Bronchial epithelial cell (primary cell): ENCODE results near the gene TFF1. TPM values are rescaled to one million over a fixed set of nuclear protein-coding genes. Genes with fewer than 3 reads are reported as not detected.

Experiments
- DNase-seq: peaks from one replicate; pipeline ENCODE4 v3.0.0-alpha.2; 2010; ENCODE audit warnings: low read depth
- FAIRE-seq: peaks from 2 replicates; lab custom pipeline; 2011; peaks lifted over from hg19 to GRCh38; lab: Jason Lieb, UNC
- H3K27me3 ChIP-seq: 2 replicates; pipeline ENCODE4 v1.5.1; 2011; ENCODE audit warnings: low read length; ENCODE audit not compliant: control insufficient read depth, insufficient read depth
- H3K36me3 ChIP-seq: 2 replicates; pipeline ENCODE4 v1.5.1; 2011; ENCODE audit warnings: low read length; ENCODE audit not compliant: control insufficient read depth, insufficient read depth
- H3K4me3 ChIP-seq: 2 replicates; pipeline ENCODE4 v1.5.1; 2011; ENCODE audit warnings: mild to moderate bottlenecking, low read depth, low read length, control low read depth
- total RNA-seq: library from RNA; depleted of rRNA; stranded (reverse); fragments of >200 nt; gene quantifications from 2 replicates; pipeline ENCODE4 v1.2.1, GENCODE V29; 2014
- TF ChIP-seq, protein P1 (sequence below): IDR thresholded peaks from 2 replicates; pipeline ENCODE4 v1.5.1; 2011; ENCODE audit warnings: mild to moderate bottlenecking, moderate library complexity, low read length, control low read depth, inconsistent platforms; ENCODE audit not compliant: insufficient read depth, severe bottlenecking

TFF1 gene
- total RNA-seq, 1 donor from 2014 or later, result not detected

DNA sequence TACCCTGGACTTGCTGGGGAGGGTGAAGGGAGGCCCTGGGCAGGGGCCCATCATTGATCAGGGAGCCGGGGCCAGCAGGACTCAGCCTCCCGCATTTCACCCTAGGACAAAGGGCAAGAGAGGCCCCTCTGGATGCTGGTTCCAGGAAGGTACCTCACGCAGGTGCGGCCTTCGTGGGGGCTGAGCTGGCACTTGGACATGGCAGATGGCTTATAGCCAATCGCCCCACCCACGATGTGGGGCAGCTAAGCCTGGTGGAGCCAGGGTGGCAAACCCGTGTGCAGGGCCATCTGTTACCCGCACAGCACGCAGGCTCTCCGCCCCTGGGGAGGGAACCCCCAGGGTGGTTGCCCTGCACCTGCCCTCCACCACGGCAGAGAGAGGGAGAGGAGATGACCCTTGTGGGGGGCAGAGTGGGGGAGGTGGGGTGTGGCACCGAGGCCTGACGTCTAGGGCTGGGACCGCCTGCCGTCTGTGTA, 53.7 kb downstream of the TFF1 start:
- Histone ChIP-seq H3K36me3 (no peaks in the 10 kb centered on the region), H3K27me3 (no peaks in the 10 kb centered on the region), H3K4me3 (no peak overlapping the region)
- TF ChIP-seq, protein P1, sequence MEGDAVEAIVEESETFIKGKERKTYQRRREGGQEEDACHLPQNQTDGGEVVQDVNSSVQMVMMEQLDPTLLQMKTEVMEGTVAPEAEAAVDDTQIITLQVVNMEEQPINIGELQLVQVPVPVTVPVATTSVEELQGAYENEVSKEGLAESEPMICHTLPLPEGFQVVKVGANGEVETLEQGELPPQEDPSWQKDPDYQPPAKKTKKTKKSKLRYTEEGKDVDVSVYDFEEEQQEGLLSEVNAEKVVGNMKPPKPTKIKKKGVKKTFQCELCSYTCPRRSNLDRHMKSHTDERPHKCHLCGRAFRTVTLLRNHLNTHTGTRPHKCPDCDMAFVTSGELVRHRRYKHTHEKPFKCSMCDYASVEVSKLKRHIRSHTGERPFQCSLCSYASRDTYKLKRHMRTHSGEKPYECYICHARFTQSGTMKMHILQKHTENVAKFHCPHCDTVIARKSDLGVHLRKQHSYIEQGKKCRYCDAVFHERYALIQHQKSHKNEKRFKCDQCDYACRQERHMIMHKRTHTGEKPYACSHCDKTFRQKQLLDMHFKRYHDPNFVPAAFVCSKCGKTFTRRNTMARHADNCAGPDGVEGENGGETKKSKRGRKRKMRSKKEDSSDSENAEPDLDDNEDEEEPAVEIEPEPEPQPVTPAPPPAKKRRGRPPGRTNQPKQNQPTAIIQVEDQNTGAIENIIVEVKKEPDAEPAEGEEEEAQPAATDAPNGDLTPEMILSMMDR, result no peak
- no peak for DNase-seq
- no peak for FAIRE-seq

Other genes starting within 250 kb of the TFF1 start
- 132 and 138 TPM in 2 replicates for gene ABCG1, start 147.4 kb downstream of the TFF1 start, total RNA-seq
- 0.26 and 0.64 TPM in 2 replicates for gene TFF3, start 51.1 kb downstream of the TFF1 start, total RNA-seq
- not detected in 2 replicates for gene TFF2, start 15.5 kb downstream of the TFF1 start, total RNA-seq
- under 0.01 TPM in 1 of 2 replicates, not detected in the other for gene TMPRSS3, start 29.5 kb upstream of the TFF1 start, total RNA-seq
- not detected in 2 replicates for gene UBASH3A, start 37.4 kb upstream of the TFF1 start, total RNA-seq
- gene RSPH1, start 129.7 kb upstream of the TFF1 start, total RNA-seq, result under 0.01 and 0.38 TPM in 2 replicates
- gene SLC37A1, start 147.3 kb upstream of the TFF1 start, total RNA-seq, result 7.1 and 15.1 TPM in 2 replicates